Uterus (tissue), 2 donors: ENCODE data around the gene APOA5.

Source experiments
- POLR2A ChIP-seq, 2 donors: fragments of 450-650 bp; IDR thresholded peaks; one replicate each; pipeline ENCODE4 v1.6.1; 2016; ENCODE audit warnings: antibody characterized with exemption in 2 of 2, mild to moderate bottlenecking in 1 of 2, moderate library complexity in 1 of 2
- TF ChIP-seq, protein P1 (sequence below), 4 experiments: fragments of 200-600 bp in 2 of 4; fragments of 450-650 bp in 2 of 4; sonication (generic) in 2 of 4; IDR thresholded peaks; one replicate each; pipeline ENCODE4 v1.5.1; 2016 to 2019; ENCODE audit warnings: antibody characterized with exemption in 4 of 4, mild to moderate bottlenecking in 2 of 4, moderate library complexity in 1 of 4

- TF ChIP-seq, protein P1, sequence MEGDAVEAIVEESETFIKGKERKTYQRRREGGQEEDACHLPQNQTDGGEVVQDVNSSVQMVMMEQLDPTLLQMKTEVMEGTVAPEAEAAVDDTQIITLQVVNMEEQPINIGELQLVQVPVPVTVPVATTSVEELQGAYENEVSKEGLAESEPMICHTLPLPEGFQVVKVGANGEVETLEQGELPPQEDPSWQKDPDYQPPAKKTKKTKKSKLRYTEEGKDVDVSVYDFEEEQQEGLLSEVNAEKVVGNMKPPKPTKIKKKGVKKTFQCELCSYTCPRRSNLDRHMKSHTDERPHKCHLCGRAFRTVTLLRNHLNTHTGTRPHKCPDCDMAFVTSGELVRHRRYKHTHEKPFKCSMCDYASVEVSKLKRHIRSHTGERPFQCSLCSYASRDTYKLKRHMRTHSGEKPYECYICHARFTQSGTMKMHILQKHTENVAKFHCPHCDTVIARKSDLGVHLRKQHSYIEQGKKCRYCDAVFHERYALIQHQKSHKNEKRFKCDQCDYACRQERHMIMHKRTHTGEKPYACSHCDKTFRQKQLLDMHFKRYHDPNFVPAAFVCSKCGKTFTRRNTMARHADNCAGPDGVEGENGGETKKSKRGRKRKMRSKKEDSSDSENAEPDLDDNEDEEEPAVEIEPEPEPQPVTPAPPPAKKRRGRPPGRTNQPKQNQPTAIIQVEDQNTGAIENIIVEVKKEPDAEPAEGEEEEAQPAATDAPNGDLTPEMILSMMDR (IDR thresholded peaks at IDR 0.05): no peak
- TF ChIP-seq POLR2A (IDR thresholded peaks at IDR 0.05): no peak
Measured at GRCh38 chr11:116804001-116804400, 12.3 kb upstream of the APOA5 start.
